HepG2 (cell line): ENCODE data around the gene EPB41L2. TPM values are rescaled to one million over a fixed set of nuclear protein-coding genes. Genes with fewer than 3 reads are reported as not detected.

Experiments used
- FOXJ3 ChIP-seq: sonication (generic); formaldehyde crosslinking; IDR thresholded peaks from 2 replicates; pipeline ENCODE4 v1.4.0; 2020; ENCODE audit warnings: missing genetic modification reagents, mild to moderate bottlenecking, borderline replicate concordance
- KDM5B ChIP-seq: sonication (generic); formaldehyde crosslinking; IDR thresholded peaks from 2 replicates; pipeline ENCODE4 v1.4.0; 2020; ENCODE audit warnings: missing genetic modification reagents, mild to moderate bottlenecking, borderline replicate concordance
- MTF2 ChIP-seq: sonication (generic); formaldehyde crosslinking; IDR thresholded peaks from 2 replicates; pipeline ENCODE4 v1.5.0; 2020; ENCODE audit warnings: missing genetic modification reagents, borderline replicate concordance
- NCOA2 ChIP-seq: sonication (generic); formaldehyde crosslinking; IDR thresholded peaks from 2 replicates; pipeline ENCODE4 v1.8.0; 2022; ENCODE audit warnings: inconsistent platforms
- RFX3 ChIP-seq: IDR thresholded peaks from 2 replicates; pipeline ENCODE4 v1.6.1; 2016; ENCODE audit warnings: missing biosample characterization, missing genetic modification reagents
- SETDB1 ChIP-seq: sonication (generic); formaldehyde crosslinking; IDR thresholded peaks from 2 replicates; pipeline ENCODE4 v1.5.1; 2020; ENCODE audit warnings: missing genetic modification reagents, mild to moderate bottlenecking, borderline replicate concordance
- SIX1 ChIP-seq: sonication (generic); formaldehyde crosslinking; IDR thresholded peaks from 2 replicates; pipeline ENCODE4 v1.4.0; 2020; ENCODE audit warnings: missing genetic modification reagents, borderline replicate concordance
- SMAD9 ChIP-seq: sonication (generic); formaldehyde crosslinking; IDR thresholded peaks from 2 replicates; pipeline ENCODE4 v1.5.1; 2020; ENCODE audit warnings: mild to moderate bottlenecking, missing genetic modification reagents
- XRCC5 ChIP-seq: fragments of 200-400 bp; formaldehyde crosslinking; optimal IDR thresholded peaks from 2 replicates; pipeline ENCODE3; 2017; ENCODE audit warnings: mild to moderate bottlenecking, low read length
- ZFYVE20 ChIP-seq: sonication (generic); formaldehyde crosslinking; IDR thresholded peaks from 2 replicates; pipeline ENCODE4 v1.8.0; 2023; ENCODE audit warnings: low read depth, mild to moderate bottlenecking, moderate library complexity, missing genetic modification reagents, borderline replicate concordance
- ZNF260 ChIP-seq: sonication (generic); formaldehyde crosslinking; IDR thresholded peaks from 2 replicates; pipeline ENCODE4 v1.4.0; 2020; ENCODE audit warnings: missing genetic modification reagents, low read depth, mild to moderate bottlenecking, borderline replicate concordance
- ZNF530 ChIP-seq: sonication (generic); formaldehyde crosslinking; IDR thresholded peaks from 2 replicates; pipeline ENCODE4 v1.5.0; 2020; ENCODE audit warnings: low read depth, mild to moderate bottlenecking, missing genetic modification reagents
- ZNF614 ChIP-seq: IDR thresholded peaks from 2 replicates; pipeline ENCODE4 v1.6.1; 2018; ENCODE audit warnings: missing biosample characterization, missing genetic modification reagents, inconsistent platforms, borderline replicate concordance
- ZNF720 ChIP-seq: sonication (generic); formaldehyde crosslinking; IDR thresholded peaks from 2 replicates; pipeline ENCODE4 v1.4.0; 2020; ENCODE audit warnings: missing genetic modification reagents
- ZNF879 ChIP-seq: sonication (generic); formaldehyde crosslinking; IDR thresholded peaks from 2 replicates; pipeline ENCODE4 v1.8.1; 2023; ENCODE audit warnings: missing genetic modification reagents
- ZSCAN21 ChIP-seq: sonication (generic); formaldehyde crosslinking; IDR thresholded peaks from 2 replicates; pipeline ENCODE4 v1.8.0; 2022; ENCODE audit warnings: mild to moderate bottlenecking, missing genetic modification reagents, moderate library complexity, borderline replicate concordance
- ZSCAN9 ChIP-seq: IDR thresholded peaks from 2 replicates; pipeline ENCODE4 v1.6.1; 2016; ENCODE audit warnings: borderline replicate concordance
- polyA plus RNA-seq, 8 experiments: library from polyadenylated mRNA; depleted of rRNA in 3 of 8; stranded (reverse) in 7 of 8; unstranded in 1 of 8; fragments of >200 nt; fragmentation: Illumina TruSeq in 4 of 8; extraction: Trizol in 4 of 8; gene quantifications; 2 replicates each; pipeline versions ENCODE4 v1.2.1 to v1.2.3, GENCODE V29; 2011 to 2016; ENCODE audit warnings: low read depth in 4 of 8, missing spikeins in 1 of 8, mixed read lengths in 1 of 8; ENCODE audit not compliant: insufficient read depth in 1 of 8
- total RNA-seq, 5 experiments: library from RNA; depleted of rRNA; stranded (reverse); fragments of >200 nt; fragmentation: Illumina TruSeq; extraction: Trizol; gene quantifications; 2 replicates each; pipeline ENCODE4 v1.2.3, GENCODE V29; 2016; ENCODE audit warnings: low read depth in 1 of 5
- TF ChIP-seq, protein P1 (sequence below): sonication (generic); formaldehyde crosslinking; IDR thresholded peaks from 2 replicates; pipeline ENCODE4 v1.8.0; 2022; ENCODE audit warnings: mild to moderate bottlenecking, missing genetic modification reagents
- TF ChIP-seq, protein P2 (sequence below): sonication (generic); formaldehyde crosslinking; IDR thresholded peaks from 2 replicates; pipeline ENCODE4 v1.4.0; 2020; ENCODE audit warnings: missing genetic modification reagents
- TF ChIP-seq, protein P3 (sequence below): sonication (generic); formaldehyde crosslinking; IDR thresholded peaks from 2 replicates; pipeline ENCODE4 v1.8.0; 2022; ENCODE audit warnings: low read depth, missing genetic modification reagents
- TF ChIP-seq, protein P4 (sequence below): sonication (generic); formaldehyde crosslinking; IDR thresholded peaks from 2 replicates; pipeline ENCODE4 v1.5.1; 2020; ENCODE audit warnings: missing genetic modification reagents, mild to moderate bottlenecking, borderline replicate concordance
- TF ChIP-seq, protein P5 (sequence below): sonication (generic); formaldehyde crosslinking; IDR thresholded peaks from 2 replicates; pipeline ENCODE4 v1.4.0; 2020; ENCODE audit warnings: missing genetic modification reagents

Gene EPB41L2
- total and polyA plus RNA-seq, 2 of the 13 experiments (the other 11 are each of a cell fraction or from before 2014, with no cell fraction given), result 41.7 to 56.4 TPM

DNA sequence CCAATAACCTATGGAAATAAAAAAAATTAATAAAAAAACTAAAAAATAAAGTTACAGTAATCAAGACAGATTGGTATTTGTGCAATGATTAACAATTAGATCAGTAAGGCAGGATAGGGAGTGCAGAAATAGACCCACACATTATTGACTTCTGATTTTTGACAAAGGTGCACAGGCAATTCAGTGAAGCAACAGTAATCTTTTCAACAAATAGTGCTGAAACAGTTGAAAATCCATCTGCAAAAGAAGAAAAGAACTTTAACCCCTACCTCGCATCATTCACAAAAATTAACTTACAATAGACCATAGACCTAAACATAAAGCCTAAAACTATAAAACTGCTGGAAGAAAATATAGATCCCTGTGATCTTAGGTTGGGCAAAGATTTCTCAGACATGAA, 240.3 kb downstream of the EPB41L2 start (continued):
- TF ChIP-seq, protein P1, sequence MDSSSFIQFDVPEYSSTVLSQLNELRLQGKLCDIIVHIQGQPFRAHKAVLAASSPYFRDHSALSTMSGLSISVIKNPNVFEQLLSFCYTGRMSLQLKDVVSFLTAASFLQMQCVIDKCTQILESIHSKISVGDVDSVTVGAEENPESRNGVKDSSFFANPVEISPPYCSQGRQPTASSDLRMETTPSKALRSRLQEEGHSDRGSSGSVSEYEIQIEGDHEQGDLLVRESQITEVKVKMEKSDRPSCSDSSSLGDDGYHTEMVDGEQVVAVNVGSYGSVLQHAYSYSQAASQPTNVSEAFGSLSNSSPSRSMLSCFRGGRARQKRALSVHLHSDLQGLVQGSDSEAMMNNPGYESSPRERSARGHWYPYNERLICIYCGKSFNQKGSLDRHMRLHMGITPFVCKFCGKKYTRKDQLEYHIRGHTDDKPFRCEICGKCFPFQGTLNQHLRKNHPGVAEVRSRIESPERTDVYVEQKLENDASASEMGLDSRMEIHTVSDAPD, result no peak
- TF ChIP-seq ZNF260 (CRISPR knock-in tag) (no peak), MTF2 (CRISPR knock-in tag) (no peak), ZFYVE20 (CRISPR knock-in tag) (no peak), ZNF720 (no peak), RFX3 (CRISPR knock-in tag) (no peak), XRCC5 (no peak), NCOA2 (CRISPR knock-in tag) (peak; percentile 69), SIX1 (CRISPR knock-in tag) (peak; percentile 50; the same call in 1 of the 2 replicates), ZSCAN21 (CRISPR knock-in tag) (no peak), ZSCAN9 (CRISPR knock-in tag) (no peak), KDM5B (CRISPR knock-in tag) (no peak), SMAD9 (no peak), ZNF614 (CRISPR knock-in tag) (0 out of 2 replicates have a peak, but pooled peaks have one; percentile 18), ZNF879 (CRISPR knock-in tag) (no peak), SETDB1 (CRISPR knock-in tag) (no peak), FOXJ3 (CRISPR knock-in tag) (peak; percentile 42; the same call in 1 of the 2 replicates), ZNF530 (CRISPR knock-in tag) (no peak)
- TF ChIP-seq, protein P2, sequence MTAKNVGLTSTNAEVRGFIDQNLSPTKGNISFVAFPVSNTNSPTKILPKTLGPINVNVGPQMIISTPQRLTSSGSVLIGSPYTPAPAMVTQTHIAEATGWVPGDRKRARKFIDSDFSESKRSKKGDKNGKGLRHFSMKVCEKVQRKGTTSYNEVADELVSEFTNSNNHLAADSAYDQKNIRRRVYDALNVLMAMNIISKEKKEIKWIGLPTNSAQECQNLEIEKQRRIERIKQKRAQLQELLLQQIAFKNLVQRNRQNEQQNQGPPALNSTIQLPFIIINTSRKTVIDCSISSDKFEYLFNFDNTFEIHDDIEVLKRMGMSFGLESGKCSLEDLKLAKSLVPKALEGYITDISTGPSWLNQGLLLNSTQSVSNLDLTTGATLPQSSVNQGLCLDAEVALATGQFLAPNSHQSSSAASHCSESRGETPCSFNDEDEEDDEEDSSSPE (CRISPR knock-in tag), result no peak
- TF ChIP-seq, protein P3, sequence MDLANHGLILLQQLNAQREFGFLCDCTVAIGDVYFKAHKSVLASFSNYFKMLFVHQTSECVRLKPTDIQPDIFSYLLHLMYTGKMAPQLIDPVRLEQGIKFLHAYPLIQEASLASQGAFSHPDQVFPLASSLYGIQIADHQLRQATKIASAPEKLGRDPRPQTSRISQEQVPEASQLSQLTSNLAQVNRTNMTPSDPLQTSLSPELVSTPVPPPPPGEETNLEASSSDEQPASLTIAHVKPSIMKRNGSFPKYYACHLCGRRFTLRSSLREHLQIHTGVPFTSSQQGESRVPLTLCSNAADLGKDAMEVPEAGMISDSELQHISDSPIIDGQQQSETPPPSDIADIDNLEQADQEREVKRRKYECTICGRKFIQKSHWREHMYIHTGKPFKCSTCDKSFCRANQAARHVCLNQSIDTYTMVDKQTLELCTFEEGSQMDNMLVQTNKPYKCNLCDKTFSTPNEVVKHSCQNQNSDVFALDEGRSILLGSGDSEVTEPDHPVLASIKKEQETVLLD, result no peak
- TF ChIP-seq, protein P4, sequence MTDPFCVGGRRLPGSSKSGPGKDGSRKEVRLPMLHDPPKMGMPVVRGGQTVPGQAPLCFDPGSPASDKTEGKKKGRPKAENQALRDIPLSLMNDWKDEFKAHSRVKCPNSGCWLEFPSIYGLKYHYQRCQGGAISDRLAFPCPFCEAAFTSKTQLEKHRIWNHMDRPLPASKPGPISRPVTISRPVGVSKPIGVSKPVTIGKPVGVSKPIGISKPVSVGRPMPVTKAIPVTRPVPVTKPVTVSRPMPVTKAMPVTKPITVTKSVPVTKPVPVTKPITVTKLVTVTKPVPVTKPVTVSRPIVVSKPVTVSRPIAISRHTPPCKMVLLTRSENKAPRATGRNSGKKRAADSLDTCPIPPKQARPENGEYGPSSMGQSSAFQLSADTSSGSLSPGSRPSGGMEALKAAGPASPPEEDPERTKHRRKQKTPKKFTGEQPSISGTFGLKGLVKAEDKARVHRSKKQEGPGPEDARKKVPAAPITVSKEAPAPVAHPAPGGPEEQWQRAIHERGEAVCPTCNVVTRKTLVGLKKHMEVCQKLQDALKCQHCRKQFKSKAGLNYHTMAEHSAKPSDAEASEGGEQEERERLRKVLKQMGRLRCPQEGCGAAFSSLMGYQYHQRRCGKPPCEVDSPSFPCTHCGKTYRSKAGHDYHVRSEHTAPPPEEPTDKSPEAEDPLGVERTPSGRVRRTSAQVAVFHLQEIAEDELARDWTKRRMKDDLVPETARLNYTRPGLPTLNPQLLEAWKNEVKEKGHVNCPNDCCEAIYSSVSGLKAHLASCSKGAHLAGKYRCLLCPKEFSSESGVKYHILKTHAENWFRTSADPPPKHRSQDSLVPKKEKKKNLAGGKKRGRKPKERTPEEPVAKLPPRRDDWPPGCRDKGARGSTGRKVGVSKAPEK, result no peak
- TF ChIP-seq, protein P5, sequence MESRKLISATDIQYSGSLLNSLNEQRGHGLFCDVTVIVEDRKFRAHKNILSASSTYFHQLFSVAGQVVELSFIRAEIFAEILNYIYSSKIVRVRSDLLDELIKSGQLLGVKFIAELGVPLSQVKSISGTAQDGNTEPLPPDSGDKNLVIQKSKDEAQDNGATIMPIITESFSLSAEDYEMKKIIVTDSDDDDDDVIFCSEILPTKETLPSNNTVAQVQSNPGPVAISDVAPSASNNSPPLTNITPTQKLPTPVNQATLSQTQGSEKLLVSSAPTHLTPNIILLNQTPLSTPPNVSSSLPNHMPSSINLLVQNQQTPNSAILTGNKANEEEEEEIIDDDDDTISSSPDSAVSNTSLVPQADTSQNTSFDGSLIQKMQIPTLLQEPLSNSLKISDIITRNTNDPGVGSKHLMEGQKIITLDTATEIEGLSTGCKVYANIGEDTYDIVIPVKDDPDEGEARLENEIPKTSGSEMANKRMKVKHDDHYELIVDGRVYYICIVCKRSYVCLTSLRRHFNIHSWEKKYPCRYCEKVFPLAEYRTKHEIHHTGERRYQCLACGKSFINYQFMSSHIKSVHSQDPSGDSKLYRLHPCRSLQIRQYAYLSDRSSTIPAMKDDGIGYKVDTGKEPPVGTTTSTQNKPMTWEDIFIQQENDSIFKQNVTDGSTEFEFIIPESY, result no peak
